ENCODE data around the gene PRRT3.

DNA sequence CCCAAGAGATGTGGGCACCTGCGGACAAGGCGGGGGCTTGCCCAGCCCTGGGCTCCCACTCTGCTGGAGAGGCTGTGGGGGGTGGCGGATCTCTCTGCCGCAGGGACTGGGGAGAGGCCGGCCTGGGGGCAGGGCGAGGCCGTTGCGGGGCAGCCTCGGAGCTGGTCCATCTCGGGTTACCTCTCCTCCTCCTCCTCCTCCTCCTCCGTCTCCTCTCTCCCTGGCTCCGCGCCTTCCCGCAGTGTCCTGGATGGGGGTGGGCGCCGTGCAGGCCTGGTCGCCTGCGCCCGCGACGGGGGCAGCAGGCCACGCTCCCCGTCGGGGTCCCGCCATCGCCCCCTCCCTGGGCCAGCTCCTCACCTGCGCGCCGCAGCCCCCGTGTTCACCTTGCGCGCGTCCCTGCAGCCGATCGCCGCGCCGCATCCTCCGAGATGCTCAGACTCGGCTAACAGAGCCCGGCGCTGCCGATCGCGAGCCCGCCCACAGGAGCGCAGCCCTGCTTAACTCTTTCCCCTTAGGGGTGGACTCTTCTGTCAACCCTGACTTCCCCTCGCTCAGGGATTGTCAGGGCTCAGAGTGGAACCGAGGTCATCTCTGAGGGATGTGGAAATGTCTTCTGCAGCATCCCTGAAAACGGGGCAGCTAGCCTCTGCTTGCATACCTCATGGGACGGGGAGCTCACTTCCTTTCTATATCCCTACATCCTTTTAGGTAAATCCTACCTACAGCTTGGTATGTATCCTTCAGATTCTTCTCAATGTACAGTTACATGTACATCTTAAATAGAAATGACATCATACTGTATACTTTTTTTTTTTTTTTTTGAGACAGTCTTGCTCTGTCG is at the start of gene PRRT3:
- TF ChIP-seq, protein P1, sequence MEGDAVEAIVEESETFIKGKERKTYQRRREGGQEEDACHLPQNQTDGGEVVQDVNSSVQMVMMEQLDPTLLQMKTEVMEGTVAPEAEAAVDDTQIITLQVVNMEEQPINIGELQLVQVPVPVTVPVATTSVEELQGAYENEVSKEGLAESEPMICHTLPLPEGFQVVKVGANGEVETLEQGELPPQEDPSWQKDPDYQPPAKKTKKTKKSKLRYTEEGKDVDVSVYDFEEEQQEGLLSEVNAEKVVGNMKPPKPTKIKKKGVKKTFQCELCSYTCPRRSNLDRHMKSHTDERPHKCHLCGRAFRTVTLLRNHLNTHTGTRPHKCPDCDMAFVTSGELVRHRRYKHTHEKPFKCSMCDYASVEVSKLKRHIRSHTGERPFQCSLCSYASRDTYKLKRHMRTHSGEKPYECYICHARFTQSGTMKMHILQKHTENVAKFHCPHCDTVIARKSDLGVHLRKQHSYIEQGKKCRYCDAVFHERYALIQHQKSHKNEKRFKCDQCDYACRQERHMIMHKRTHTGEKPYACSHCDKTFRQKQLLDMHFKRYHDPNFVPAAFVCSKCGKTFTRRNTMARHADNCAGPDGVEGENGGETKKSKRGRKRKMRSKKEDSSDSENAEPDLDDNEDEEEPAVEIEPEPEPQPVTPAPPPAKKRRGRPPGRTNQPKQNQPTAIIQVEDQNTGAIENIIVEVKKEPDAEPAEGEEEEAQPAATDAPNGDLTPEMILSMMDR (IDR thresholded peaks at IDR 0.05): no peak
- no peak for TF ChIP-seq POLR2A (IDR thresholded peaks at IDR 0.05)
